Endothelial cell of umbilical vein (primary cell): ENCODE measurements around the gene CAMKMT. TPM values are rescaled to one million over a fixed set of nuclear protein-coding genes. Genes with fewer than 3 reads are reported as not detected.

Source experiments
- BruUV-seq: library from RNA; stranded (reverse); fragments of 400-500 nt; replicated peaks from 2 replicates; lab custom pipeline; 2021; lab: Mats Ljungman, UMichigan
- CTCF ChIA-PET: fragments of 300-600, 350-600 bp; sonication (Branson Sonifier 250); formaldehyde crosslinking; loops from one replicate; lab custom pipeline; 2021; ENCODE audit warnings: antibody characterized with exemption, inconsistent platforms; lab: Charles Lee
- POLR2A ChIA-PET: fragments of 300-600, 350-600 bp; sonication (Branson Sonifier 250); formaldehyde crosslinking; loops from one replicate; lab custom pipeline; 2021; ENCODE audit warnings: antibody characterized with exemption, inconsistent platforms; lab: Charles Lee
- DNase-seq: peaks from one replicate; pipeline ENCODE4 v3.0.0-alpha.2; 2011; ENCODE audit warnings: low read depth, low spot score
- FAIRE-seq: peaks from 2 replicates; lab custom pipeline; 2011; peaks lifted over from hg19 to GRCh38; lab: Jason Lieb, UNC
- H2AFZ ChIP-seq: 2 replicates; pipeline ENCODE4 v1.6.0; 2012; ENCODE audit warnings: low read depth, low read length, control low read depth, inconsistent platforms
- H3K27ac ChIP-seq: 2 replicates; pipeline ENCODE4 v1.5.1; 2011; ENCODE audit warnings: low read depth, mild to moderate bottlenecking, control low read depth, low read length, moderate library complexity; ENCODE audit not compliant: insufficient read depth
- H3K27me3 ChIP-seq, 2 experiments: 2 replicates each; pipeline versions ENCODE4 v1.6.0 to v1.6.1; 2011; ENCODE audit warnings: low read length in 2 of 2, mixed read lengths in 1 of 2; ENCODE audit not compliant: control insufficient read depth in 2 of 2, insufficient read depth in 2 of 2
- H3K36me3 ChIP-seq, 2 experiments: 2 replicates in 1 of 2; 3 replicates in 1 of 2; pipeline ENCODE4 v1.5.1; 2011; ENCODE audit warnings: low read length in 2 of 2, mild to moderate bottlenecking in 1 of 2, moderate library complexity in 1 of 2; ENCODE audit not compliant: control insufficient read depth in 2 of 2, insufficient read depth in 2 of 2; ENCODE audit errors: extremely low read depth in 1 of 2
- H3K4me1 ChIP-seq: 3 replicates; pipeline ENCODE4 v1.5.1; 2011; ENCODE audit warnings: mild to moderate bottlenecking, low read length; ENCODE audit not compliant: control insufficient read depth, insufficient read depth; ENCODE audit errors: extremely low read depth
- H3K4me2 ChIP-seq: 2 replicates; pipeline ENCODE4 v1.6.1; 2011; ENCODE audit warnings: low read length, control low read depth, mixed read lengths; ENCODE audit not compliant: insufficient read depth
- H3K4me3 ChIP-seq, 3 experiments: fragments of 200-600 bp in 1 of 3; sonication (generic), shearing (Covaris generic) in 1 of 3; replicated peaks in 1 of 3; 2 replicates each; pipeline ENCODE4 v1.5.1; 2011 to 2016; ENCODE audit warnings: control low read depth in 3 of 3, low read length in 3 of 3, mild to moderate bottlenecking in 2 of 3, inconsistent platforms in 1 of 3, low read depth in 1 of 3, moderate library complexity in 1 of 3; ENCODE audit not compliant: insufficient read depth in 1 of 3
- H3K79me2 ChIP-seq: 2 replicates; pipeline ENCODE4 v1.6.0; 2012; ENCODE audit warnings: low read length, inconsistent platforms; ENCODE audit not compliant: control insufficient read depth, insufficient read depth
- H3K9ac ChIP-seq: replicated peaks from 2 replicates; pipeline ENCODE3; 2011; ENCODE audit warnings: low read length, control low read depth; ENCODE audit not compliant: insufficient read depth; ENCODE audit errors: extremely low read depth
- H3K9me1 ChIP-seq: replicated peaks from 3 replicates; pipeline ENCODE4 v1.6.0; 2011; ENCODE audit warnings: mild to moderate bottlenecking, low read length; ENCODE audit not compliant: control insufficient read depth, insufficient read depth; ENCODE audit errors: extremely low read depth
- H3K9me3 ChIP-seq: replicated peaks from 2 replicates; pipeline ENCODE4 v1.5.1; 2012; ENCODE audit warnings: low read length, inconsistent platforms; ENCODE audit not compliant: control insufficient read depth, insufficient read depth
- H4K20me1 ChIP-seq: replicated peaks from 2 replicates; pipeline ENCODE3; 2011; ENCODE audit warnings: mild to moderate bottlenecking, low read length; ENCODE audit not compliant: control insufficient read depth, insufficient read depth; ENCODE audit errors: extremely low read depth
- CTCF ChIP-seq, 2 donors: IDR thresholded peaks; 1 replicate in 1 of 2; 2 replicates in 1 of 2; pipeline ENCODE4 v1.5.1; 2011; ENCODE audit warnings: low read length in 2 of 2, mild to moderate bottlenecking in 2 of 2, moderate library complexity in 2 of 2, control low read depth in 1 of 2, inconsistent platforms in 1 of 2, low read depth in 1 of 2; ENCODE audit not compliant: insufficient read depth in 1 of 2; ENCODE audit errors: extremely low read depth in 1 of 2
- EZH2 ChIP-seq: IDR thresholded peaks from 2 replicates; pipeline ENCODE4 v1.6.1; 2012; ENCODE audit warnings: borderline replicate concordance, low read depth, mild to moderate bottlenecking, moderate library complexity, low read length, inconsistent platforms; ENCODE audit not compliant: severe bottlenecking
- FOS ChIP-seq: IDR thresholded peaks from 2 replicates; pipeline ENCODE4 v1.6.1; 2011; ENCODE audit warnings: mild to moderate bottlenecking, low read length, moderate library complexity, borderline replicate concordance; ENCODE audit not compliant: insufficient read depth
- GATA2 ChIP-seq: IDR thresholded peaks from 2 replicates; pipeline ENCODE4 v1.7.0; 2011; ENCODE audit warnings: low read depth, mild to moderate bottlenecking, moderate library complexity, mixed read lengths, low read length; ENCODE audit not compliant: insufficient read length, insufficient read depth
- JUN ChIP-seq: IDR thresholded peaks from 2 replicates; pipeline ENCODE4 v1.6.1; 2011; ENCODE audit warnings: borderline replicate concordance, low read depth; ENCODE audit not compliant: insufficient read length, insufficient read depth
- MYC ChIP-seq: IDR thresholded peaks from one replicate; pipeline ENCODE4 v1.6.1; 2011; ENCODE audit warnings: mild to moderate bottlenecking, low read depth, low read length
- POLR2A ChIP-seq: IDR thresholded peaks from 2 replicates; pipeline ENCODE4 v1.6.1; 2012; ENCODE audit warnings: low read depth, mild to moderate bottlenecking, control low read depth, low read length
- POLR2AphosphoS5 ChIP-seq: IDR thresholded peaks from 2 replicates; pipeline ENCODE4 v1.6.1; 2012; ENCODE audit warnings: low read depth, mild to moderate bottlenecking, control low read depth, low read length, moderate library complexity; ENCODE audit not compliant: insufficient read depth
- dilution Hi-C: fragments of 300-500 bp; cut with MboI; formaldehyde crosslinking; loops from one replicate; pipeline ENCODE4 v1.15.0; 2019; ENCODE audit warnings: low sequenced_read_pairs; ENCODE audit not compliant: extremely low pct_ligation_motif_present
- intact Hi-C: fragments of 100-400 bp; cut with micrococcal nuclease; formaldehyde crosslinking; loops from one replicate; pipeline ENCODE4 v1.10.0; 2022
- polyA plus RNA-seq, 4 experiments: library from polyadenylated mRNA; depleted of rRNA in 3 of 4; stranded (reverse) in 3 of 4; unstranded in 1 of 4; fragments of >200 nt; gene quantifications; 2 replicates each; pipeline versions ENCODE4 v1.2.1 to v1.2.3, GENCODE V29; 2011 to 2012; ENCODE audit warnings: missing spikeins in 1 of 4
- total RNA-seq: library from RNA; stranded (reverse); gene quantifications from 2 replicates; pipeline ENCODE4 v1.2.3, GENCODE V29; 2021
- TF ChIP-seq, protein P1 (sequence below): IDR thresholded peaks from 2 replicates; pipeline ENCODE4 v1.6.1; 2011; ENCODE audit not compliant: insufficient read depth, insufficient read length

The CAMKMT gene
- total and polyA plus RNA-seq, 2 donors (not counting 3 experiments of a cell fraction or from before 2014, with no cell fraction given) = 4.1 to 10.7 TPM

DNA sequence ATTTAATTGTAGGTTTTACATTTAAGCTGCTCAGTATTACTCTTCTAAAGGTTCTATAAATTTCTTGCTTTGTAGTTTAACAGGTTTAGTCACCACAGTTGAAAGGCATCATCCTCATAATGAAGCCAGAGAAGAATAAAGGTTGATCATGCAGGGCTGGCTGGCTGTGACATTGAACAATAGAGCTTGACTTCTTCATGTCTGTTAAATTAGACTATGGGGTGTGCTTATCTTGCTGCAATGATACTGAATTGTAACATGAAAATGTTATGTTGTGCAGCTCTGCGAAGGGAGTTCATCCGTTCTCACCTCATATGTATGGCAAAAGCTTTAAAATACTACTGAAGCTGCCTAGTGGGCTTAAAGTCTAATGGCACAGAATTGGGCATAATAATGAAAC is 81.8 kb downstream of the CAMKMT start:
- no peaks in the 10 kb centered on the region for H3K27me3 ChIP-seq
- TF ChIP-seq GATA2 (no peak), EZH2 (no peak), JUN (no peak), MYC (no peak), POLR2AphosphoS5 (no peak)
- TF ChIP-seq, protein P1, sequence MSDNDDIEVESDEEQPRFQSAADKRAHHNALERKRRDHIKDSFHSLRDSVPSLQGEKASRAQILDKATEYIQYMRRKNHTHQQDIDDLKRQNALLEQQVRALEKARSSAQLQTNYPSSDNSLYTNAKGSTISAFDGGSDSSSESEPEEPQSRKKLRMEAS = no peak
- no peak overlapping the region for H2AFZ ChIP-seq
- H3K4me3 ChIP-seq = no peak overlapping the region
- H3K9me3 ChIP-seq = no peaks in the 10 kb centered on the region
- intact Hi-C loops (no loop called here), dilution Hi-C loops (no loop called here)
- FAIRE-seq (no peak), DNase-seq (no peak)
- no peaks in the 10 kb centered on the region for H3K4me1 ChIP-seq
- no peaks in the 10 kb centered on the region for H3K9me1 ChIP-seq
- no TSS peak for BruUV-seq
- H3K4me2 ChIP-seq = no peak overlapping the region
- CTCF ChIA-PET = interaction anchor here (1.0 to 2.4 kb wide), 6 partner anchors 11 to 38 kb away, joined by 3 to 7 read pairs (median 4); no protein-coding TSS in a partner anchor
- H3K79me2 ChIP-seq = no peaks in the 10 kb centered on the region
- no peaks in the 10 kb centered on the region for H4K20me1 ChIP-seq
- POLR2A ChIA-PET = no interaction called here
- no peak overlapping the region for H3K27ac ChIP-seq
- no peak overlapping the region for H3K9ac ChIP-seq
- H3K36me3 ChIP-seq = no peaks in the 10 kb centered on the region

DNA sequence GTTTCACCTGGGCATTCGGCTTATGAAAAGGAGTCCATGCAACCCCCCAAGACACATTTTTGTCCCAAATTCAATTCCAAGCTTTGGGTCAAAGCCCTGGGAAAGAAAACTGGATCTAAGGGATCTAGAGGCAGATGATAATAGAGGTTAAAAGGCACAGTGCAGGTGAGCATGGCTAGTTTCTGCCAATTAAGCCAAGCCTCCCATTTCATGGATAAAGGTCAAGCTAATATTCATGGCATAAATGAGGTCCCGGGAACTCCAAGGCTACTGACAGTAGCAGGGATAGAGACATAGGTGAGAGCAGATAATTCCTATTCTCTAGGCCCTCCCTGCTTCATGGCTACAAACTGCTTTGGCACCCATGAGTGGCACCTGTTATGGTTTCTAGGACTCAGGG is 83.1 kb downstream of the CAMKMT start:
- no peaks in the 10 kb centered on the region for H3K9me3 ChIP-seq
- no peak overlapping the region for H3K9ac ChIP-seq
- no TSS peak for BruUV-seq
- H3K36me3 ChIP-seq = no peaks in the 10 kb centered on the region
- FAIRE-seq (no peak), DNase-seq (no peak)
- no peak overlapping the region for H3K27ac ChIP-seq
- H3K4me2 ChIP-seq = no peak overlapping the region
- no peaks in the 10 kb centered on the region for H3K4me1 ChIP-seq
- ChIA-PET POLR2A (no interaction called here), CTCF (interaction anchor here (1.0 to 2.4 kb wide), 4 partner anchors 9 to 36 kb away, joined by 3 to 6 read pairs (median 4); no protein-coding TSS in a partner anchor)
- H3K9me1 ChIP-seq = no peaks in the 10 kb centered on the region
- no peaks in the 10 kb centered on the region for H4K20me1 ChIP-seq
- intact Hi-C loops = no loop called here
- TF ChIP-seq POLR2AphosphoS5 (no peak), JUN (no peak), FOS (no peak), POLR2A (no peak), GATA2 (no peak), EZH2 (no peak), MYC (no peak), CTCF (IDR thresholded peaks at IDR 0.05; ENCODE audit: extremely low read depth in 1 of 2, insufficient read depth in 1 of 2, low read depth in 1 of 2, low read length in 2 of 2) (no peak)
- TF ChIP-seq, protein P1 = no peak
- no peak overlapping the region for H2AFZ ChIP-seq
- no peaks in the 10 kb centered on the region for H3K79me2 ChIP-seq
- H3K4me3 ChIP-seq = no peak overlapping the region
- no peaks in the 10 kb centered on the region for H3K27me3 ChIP-seq
- dilution Hi-C loops = no loop called here
